Suprapubic skin (tissue), 4 donors: ENCODE results near the gene CREBRF.

Source experiments
- CTCF ChIP-seq, 2 donors: fragments of 200-600 bp in 1 of 2; fragments of 450-650 bp in 1 of 2; sonication (generic) in 1 of 2; IDR thresholded peaks; one replicate each; pipeline ENCODE4 v1.5.1; 2016 to 2019; ENCODE audit warnings: antibody characterized with exemption in 2 of 2, mild to moderate bottlenecking in 1 of 2, moderate library complexity in 1 of 2
- EP300 ChIP-seq: sonication (generic); formaldehyde crosslinking; IDR thresholded peaks from one replicate; pipeline ENCODE4 v1.6.1; 2017; ENCODE audit warnings: antibody characterized with exemption
- POLR2A ChIP-seq, 2 donors: fragments of 450-650 bp; IDR thresholded peaks; one replicate each; pipeline ENCODE4 v1.6.1; 2017; ENCODE audit warnings: antibody characterized with exemption in 2 of 2, mild to moderate bottlenecking in 2 of 2, moderate library complexity in 2 of 2
- POLR2AphosphoS5 ChIP-seq, 3 donors: sonication (generic); formaldehyde crosslinking; IDR thresholded peaks; one replicate each; pipeline ENCODE4 v1.6.1; 2017; ENCODE audit warnings: antibody characterized with exemption in 3 of 3

- no peak for TF ChIP-seq CTCF (IDR thresholded peaks at IDR 0.05)
- no peak for TF ChIP-seq POLR2A (IDR thresholded peaks at IDR 0.05)
- TF ChIP-seq POLR2AphosphoS5 (IDR thresholded peaks at IDR 0.05): no peak
- no peak for TF ChIP-seq EP300
These were observed 105.0 kb downstream of the CREBRF start for GRCh38 chr5:173161148-173161547.
